GM23338 (cell line): ENCODE results near the gene TMEM273. TPM values are rescaled to one million over a fixed set of nuclear protein-coding genes. Genes with fewer than 3 reads are reported as not detected.

ENCODE experiments used
- ATAC-seq: fragments of 200-7000 bp; cut with Tn5 transposase; 3 replicates; pipeline ENCODE4 v1.9.1; 2020
- DNase-seq: peaks from one replicate; pipeline ENCODE4 v3.0.0-alpha.2; 2015; ENCODE audit warnings: low spot score
- H2AFZ ChIP-seq: fragments of 200-600 bp; sonication (generic); 2 replicates; pipeline ENCODE4 v1.8.0; 2016; ENCODE audit warnings: antibody characterized with exemption, mild to moderate bottlenecking, moderate library complexity
- H3F3A ChIP-seq: fragments of 200-600 bp; sonication (generic); replicated peaks from 2 replicates; pipeline ENCODE4 v1.8.0; 2017; ENCODE audit warnings: antibody characterized with exemption, mixed run types, low read depth
- H3K27ac ChIP-seq: fragments of 200-600 bp; sonication (generic); 2 replicates; pipeline ENCODE4 v1.6.1; 2016; ENCODE audit warnings: low read depth
- H3K27me3 ChIP-seq: fragments of 200-600 bp; sonication (generic); 2 replicates; pipeline ENCODE4 v1.8.0; 2016; ENCODE audit warnings: mild to moderate bottlenecking, mixed run types, moderate library complexity; ENCODE audit not compliant: insufficient read depth
- H3K36me3 ChIP-seq: fragments of 200-600 bp; sonication (generic); 2 replicates; pipeline ENCODE4 v1.8.0; 2016; ENCODE audit warnings: mild to moderate bottlenecking; ENCODE audit not compliant: insufficient read depth
- H3K4me1 ChIP-seq: fragments of 200-600 bp; sonication (generic); 2 replicates; pipeline ENCODE4 v1.8.0; 2016; ENCODE audit warnings: mild to moderate bottlenecking, moderate library complexity; ENCODE audit not compliant: insufficient read depth
- H3K4me2 ChIP-seq: fragments of 200-600 bp; sonication (generic); 2 replicates; pipeline ENCODE4 v1.7.1; 2017; ENCODE audit warnings: mixed run types
- H3K4me3 ChIP-seq: fragments of 200-600 bp; sonication (generic); 2 replicates; pipeline ENCODE4 v1.6.1; 2016; ENCODE audit warnings: mixed run types
- H3K79me2 ChIP-seq: fragments of 200-600 bp; sonication (generic); replicated peaks from 2 replicates; pipeline ENCODE4 v1.8.0; 2017; ENCODE audit warnings: mild to moderate bottlenecking; ENCODE audit not compliant: insufficient read depth
- H3K9me2 ChIP-seq: fragments of 200-600 bp; sonication (generic); 2 replicates; pipeline ENCODE4 v1.8.0; 2017; ENCODE audit not compliant: insufficient read depth
- H4K20me1 ChIP-seq: fragments of 200-600 bp; sonication (generic); replicated peaks from 2 replicates; pipeline ENCODE4 v1.8.0; 2017; ENCODE audit warnings: mild to moderate bottlenecking; ENCODE audit not compliant: insufficient read depth
- H3K27ac Mint-ChIP-seq: 2 replicates; pipeline ENCODE4 v1.8.0; 2020; ENCODE audit warnings: inconsistent platforms, mild to moderate bottlenecking, moderate library complexity, mixed read lengths
- H3K27me3 Mint-ChIP-seq: 3 replicates; pipeline ENCODE4 v1.8.0; 2022; ENCODE audit warnings: low read depth, mild to moderate bottlenecking, moderate library complexity, mixed read lengths, inconsistent platforms; ENCODE audit not compliant: insufficient read depth, poor library complexity
- H3K36me3 Mint-ChIP-seq: 3 replicates; pipeline ENCODE4 v1.8.0; 2021; ENCODE audit warnings: low read depth, mild to moderate bottlenecking, inconsistent platforms, moderate library complexity, mixed read lengths
- H3K4me1 Mint-ChIP-seq: 3 replicates; pipeline ENCODE4 v1.8.0; 2020; ENCODE audit warnings: mild to moderate bottlenecking, inconsistent platforms, mixed read lengths
- H3K4me3 Mint-ChIP-seq: 3 replicates; pipeline ENCODE4 v1.8.0; 2021; ENCODE audit warnings: moderate library complexity, mild to moderate bottlenecking, inconsistent platforms, mixed read lengths
- H3K9me3 Mint-ChIP-seq: 3 replicates; pipeline ENCODE4 v1.8.0; 2020; ENCODE audit warnings: moderate library complexity, mild to moderate bottlenecking, inconsistent platforms, mixed read lengths
- CREB1 ChIP-seq: fragments of 250-450 bp; sonication (Bioruptor Pico); IDR thresholded peaks from 2 replicates; pipeline ENCODE4 v1.5.0; 2020; ENCODE audit warnings: low read depth, mild to moderate bottlenecking, moderate library complexity
- EZH2 ChIP-seq: fragments of 200-600 bp; sonication (generic); IDR thresholded peaks from one replicate; pipeline ENCODE4 v1.8.0; 2017; ENCODE audit warnings: antibody characterized with exemption, mild to moderate bottlenecking, low read depth; ENCODE audit not compliant: unreplicated experiment
- EZH2phosphoT487 ChIP-seq: fragments of 200-600 bp; sonication (generic); IDR thresholded peaks from one replicate; pipeline ENCODE4 v1.8.1; 2018; ENCODE audit warnings: antibody characterized with exemption; ENCODE audit not compliant: unreplicated experiment
- JUNB ChIP-seq: IDR thresholded peaks from one replicate; pipeline ENCODE4 v1.6.1; 2016; ENCODE audit warnings: antibody characterized with exemption; ENCODE audit not compliant: unreplicated experiment
- NANOG ChIP-seq: IDR thresholded peaks from 2 replicates; pipeline ENCODE4 v1.6.1; 2016; ENCODE audit warnings: antibody characterized with exemption, borderline replicate concordance
- POLR2AphosphoS5 ChIP-seq: IDR thresholded peaks from 2 replicates; pipeline ENCODE4 v1.6.1; 2016; ENCODE audit warnings: antibody characterized with exemption, low read depth
- REST ChIP-seq: IDR thresholded peaks from one replicate; pipeline ENCODE4 v1.6.1; 2018; ENCODE audit warnings: antibody characterized with exemption; ENCODE audit not compliant: unreplicated experiment
- STAT1 ChIP-seq: IDR thresholded peaks from one replicate; pipeline ENCODE4 v1.6.1; 2016; ENCODE audit warnings: antibody characterized with exemption; ENCODE audit not compliant: unreplicated experiment
- ZNF114 ChIP-seq: fragments of 250-450 bp; sonication (Bioruptor Pico); IDR thresholded peaks from 2 replicates; pipeline ENCODE4 v1.5.0; 2020; ENCODE audit warnings: mild to moderate bottlenecking, moderate library complexity
- ZNF331 ChIP-seq: fragments of 250-450 bp; sonication (Bioruptor Pico); IDR thresholded peaks from 2 replicates; pipeline ENCODE4 v1.5.0; 2020; ENCODE audit warnings: low read depth, mild to moderate bottlenecking, moderate library complexity
- ZNF462 ChIP-seq: fragments of 250-450 bp; sonication (Bioruptor Pico); IDR thresholded peaks from 2 replicates; pipeline ENCODE4 v1.5.0; 2020; ENCODE audit warnings: mild to moderate bottlenecking, moderate library complexity
- polyA plus RNA-seq: library from polyadenylated mRNA; unstranded; fragments of >200 nt; fragmentation: Nextera tagmentation; extraction: Ambion mirVana; gene quantifications from 2 replicates; pipeline ENCODE4 v1.2.1, GENCODE V29; 2016
- total RNA-seq: library from RNA; depleted of rRNA; stranded (reverse); fragments of >200 nt; shearing (Covaris generic); gene quantifications from 2 replicates; pipeline ENCODE4 v1.2.3, GENCODE V29; 2014

TMEM273 gene
- total and polyA plus RNA-seq, 2 experiments from 2014 or later = not detected

DNA sequence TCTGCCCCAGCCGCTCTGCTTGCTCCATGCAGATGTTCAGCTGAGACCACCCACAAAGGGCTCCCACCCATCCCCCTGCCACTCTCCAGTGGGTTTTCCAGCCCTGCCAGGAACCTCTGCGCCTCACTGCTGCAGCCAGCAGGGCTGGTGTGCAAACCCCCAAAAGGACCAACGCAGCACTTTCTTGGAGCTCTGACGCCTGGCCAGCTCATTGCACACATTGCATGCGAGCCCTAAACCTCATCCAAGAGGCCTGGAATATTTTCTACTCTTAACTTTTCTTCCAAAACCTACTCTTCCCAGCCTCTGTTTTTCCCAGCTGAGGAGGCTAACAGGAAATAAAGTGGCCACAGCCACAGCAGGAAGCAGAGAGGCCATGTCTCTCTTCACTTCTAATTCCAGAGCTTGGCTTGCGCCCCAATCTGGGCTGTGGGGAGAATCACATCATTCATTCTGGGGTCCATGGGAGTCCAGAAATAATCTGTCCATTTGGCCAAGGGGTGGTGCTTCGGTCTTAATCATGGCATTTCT, 49.8 kb downstream of the TMEM273 start:
- no peak overlapping the region for H3K27ac Mint-ChIP-seq
- no peak for TF ChIP-seq EZH2phosphoT487
- no peak for TF ChIP-seq JUNB
- no peak for TF ChIP-seq POLR2AphosphoS5
- no peak for TF ChIP-seq CREB1
- no peak for TF ChIP-seq NANOG
- TF ChIP-seq EZH2 = no peak
- no peak for TF ChIP-seq ZNF114 (CRISPR knock-in tag)
- no peak for TF ChIP-seq STAT1
- TF ChIP-seq ZNF331 (CRISPR knock-in tag) = no peak
- no peak for TF ChIP-seq ZNF462 (CRISPR knock-in tag)
- no peak for TF ChIP-seq REST

More for the DNA sequence above, 49.8 kb downstream of the TMEM273 start:
- Histone ChIP-seq H3K4me1 (peaks cover 5% of the 10 kb centered on the region; the same call in 1 of the 2 replicates), H2AFZ (no peak overlapping the region), H3K4me2 (no peak overlapping the region), H3K27ac (no peak overlapping the region), H3K27me3 (no peaks in the 10 kb centered on the region), H3F3A (no peaks in the 10 kb centered on the region), H3K36me3 (no peaks in the 10 kb centered on the region; the same call in 1 of the 2 replicates), H4K20me1 (no peaks in the 10 kb centered on the region), H3K79me2 (no peaks in the 10 kb centered on the region), H3K9me2 (peaks cover 6% of the 10 kb centered on the region; the same call in 1 of the 2 replicates), H3K4me3 (no peak overlapping the region)
- H3K4me1 Mint-ChIP-seq = peaks cover 21% of the 10 kb centered on the region
- no peak overlapping the region for H3K4me3 Mint-ChIP-seq
- H3K27me3 Mint-ChIP-seq = peaks cover 2% of the 10 kb centered on the region
- H3K36me3 Mint-ChIP-seq = peaks cover 2% of the 10 kb centered on the region; the same call in 2 of the 3 replicates
- ATAC-seq = no peak
- no peak for DNase-seq
- peaks cover 2% of the 10 kb centered on the region; the same call in 1 of the 3 replicates for H3K9me3 Mint-ChIP-seq
